GM12801 (cell line): Measurements from ENCODE around the gene RIMS4.

Experiments used
- CTCF ChIP-seq: IDR thresholded peaks from one replicate; pipeline ENCODE4 v1.5.1; 2011; ENCODE audit warnings: control low read depth; ENCODE audit not compliant: insufficient read length; ENCODE audit errors: extremely low read depth

The RIMS4 gene

GRCh38 chr20:44715499-44716308, 94.6 kb downstream of the RIMS4 start:
- no peak for TF ChIP-seq CTCF

GRCh38 chr20:44714701-44715498, 95.4 kb downstream of the RIMS4 start, which contains the start of gene CCN5:
TSS of gene CCN5 (plus strand) at chr20:44715369. CDS start at chr20:44715391, 22 bp downstream.
- TF ChIP-seq CTCF, result no peak

GRCh38 chr20:44714102-44714700, 96.1 kb downstream of the RIMS4 start:
- no peak for TF ChIP-seq CTCF

GRCh38 chr20:44711237-44711636, 99.1 kb downstream of the RIMS4 start:
- TF ChIP-seq CTCF, result no peak

GRCh38 chr20:44709797-44710196, 100.5 kb downstream of the RIMS4 start:
- no peak for TF ChIP-seq CTCF

- no peak for TF ChIP-seq CTCF
Observed at GRCh38 chr20:44709380-44709779, 101.0 kb downstream of the RIMS4 start.

- no peak for TF ChIP-seq CTCF
Observed at GRCh38 chr20:44707018-44707579, 103.2 kb downstream of the RIMS4 start.
